HepG2 (cell line): ENCODE results near the gene TSTD2. TPM values are rescaled to one million over a fixed set of nuclear protein-coding genes. Genes with fewer than 3 reads are reported as not detected.

Experiments used
- ATAC-seq: fragments of 200-7000 bp; cut with Tn5 transposase; 3 replicates; pipeline ENCODE4 v1.9.1; 2020; ENCODE audit warnings: mild to moderate bottlenecking, moderate library complexity
- BruUV-seq: library from RNA; stranded (reverse); fragments of 400-500 nt; replicated peaks from 2 replicates; lab custom pipeline; 2021; lab: Mats Ljungman, UMichigan
- CTCF ChIA-PET: fragments of 300-600 bp; formaldehyde crosslinking; extraction: SDS; loops from one replicate; lab custom pipeline; 2021; ENCODE audit warnings: low total read pairs, inconsistent platforms, low intra/inter-chr PET ratio; lab: Yijun Ruan, JAX
- POLR2A ChIA-PET: fragments of 350-600 bp; sonication (Branson Sonifier 250); formaldehyde crosslinking; loops from one replicate; lab custom pipeline; 2020; ENCODE audit warnings: antibody characterized with exemption, inconsistent platforms; lab: Yijun Ruan, JAX
- DNase-seq: peaks from one replicate; pipeline ENCODE4 v3.0.0-alpha.2; 2015; ENCODE audit warnings: low spot score
- FAIRE-seq: peaks from 3 replicates; lab custom pipeline; 2011; peaks lifted over from hg19 to GRCh38; lab: Jason Lieb, UNC
- H2AFZ ChIP-seq: one replicate; pipeline ENCODE4 v1.6.1; 2011; ENCODE audit warnings: low read length, inconsistent platforms
- H3K27ac ChIP-seq: fragments of 300-600 bp; 3 replicates; pipeline ENCODE4 v1.8.0; 2011; ENCODE audit warnings: mixed run types, mild to moderate bottlenecking, mixed read lengths, low read length, inconsistent platforms; ENCODE audit not compliant: insufficient read depth; ENCODE audit errors: extremely low read length
- H3K27me3 ChIP-seq, 2 experiments: fragments of 200-600 bp in 1 of 2; 2 replicates in 1 of 2; 3 replicates in 1 of 2; pipeline versions ENCODE4 v1.6.0 to v1.8.0; 2011; ENCODE audit warnings: low read length in 2 of 2, mild to moderate bottlenecking in 2 of 2, moderate library complexity in 2 of 2, inconsistent platforms in 1 of 2; ENCODE audit not compliant: insufficient read depth in 2 of 2, control insufficient read depth in 1 of 2
- H3K36me3 ChIP-seq, 2 experiments: fragments of 200-600 bp in 1 of 2; replicated peaks in 1 of 2; 2 replicates in 1 of 2; 3 replicates in 1 of 2; pipeline versions ENCODE4 v1.5.1 to v1.8.0; 2011; ENCODE audit warnings: low read length in 2 of 2, inconsistent platforms in 1 of 2; ENCODE audit not compliant: insufficient read depth in 2 of 2, control insufficient read depth in 1 of 2
- H3K4me1 ChIP-seq: 2 replicates; pipeline ENCODE4 v1.5.1; 2012; ENCODE audit warnings: low read length, inconsistent platforms; ENCODE audit not compliant: insufficient read depth
- H3K4me2 ChIP-seq: 2 replicates; pipeline ENCODE4 v1.6.0; 2011; ENCODE audit warnings: low read depth, low read length, inconsistent platforms
- H3K4me3 ChIP-seq, 3 experiments: fragments of 200-600 bp in 1 of 3; sonication (generic), shearing (Covaris generic) in 1 of 3; replicated peaks in 1 of 3; 2 replicates each; pipeline ENCODE4 v1.5.1; 2011 to 2016; ENCODE audit warnings: low read length in 3 of 3, inconsistent platforms in 2 of 3, low read depth in 2 of 3, mild to moderate bottlenecking in 2 of 3, control low read depth in 1 of 3, mixed read lengths in 1 of 3; ENCODE audit not compliant: insufficient read depth in 1 of 3
- H3K79me2 ChIP-seq: one replicate; pipeline ENCODE4 v1.6.1; 2011; ENCODE audit warnings: low read length, inconsistent platforms; ENCODE audit not compliant: insufficient read depth
- H3K9ac ChIP-seq: 2 replicates; pipeline ENCODE4 v1.6.0; 2011; ENCODE audit warnings: mild to moderate bottlenecking, low read depth, low read length, inconsistent platforms; ENCODE audit not compliant: insufficient read depth
- H3K9me3 ChIP-seq: 2 replicates; pipeline ENCODE4 v1.5.1; 2012; ENCODE audit warnings: mild to moderate bottlenecking, low read length
- H4K20me1 ChIP-seq: 2 replicates; pipeline ENCODE4 v1.6.0; 2011; ENCODE audit warnings: inconsistent platforms, mild to moderate bottlenecking, low read length, moderate library complexity; ENCODE audit not compliant: insufficient read depth
- ARNT ChIP-seq: fragments of 450-650 bp; IDR thresholded peaks from 2 replicates; pipeline ENCODE4 v1.6.1; 2017
- MIER2 ChIP-seq: IDR thresholded peaks from 2 replicates; pipeline ENCODE4 v1.6.1; 2016; ENCODE audit warnings: missing biosample characterization, missing genetic modification reagents
- MTF2 ChIP-seq: sonication (generic); formaldehyde crosslinking; IDR thresholded peaks from 2 replicates; pipeline ENCODE4 v1.5.0; 2020; ENCODE audit warnings: missing genetic modification reagents, borderline replicate concordance
- XRCC5 ChIP-seq: fragments of 200-400 bp; formaldehyde crosslinking; optimal IDR thresholded peaks from 2 replicates; pipeline ENCODE3; 2017; ENCODE audit warnings: mild to moderate bottlenecking, low read length
- YY1 ChIP-seq: IDR thresholded peaks from 2 replicates; pipeline ENCODE4 v1.6.1; 2011; ENCODE audit warnings: low read length, low read depth, moderate library complexity, mild to moderate bottlenecking; ENCODE audit not compliant: insufficient read depth, insufficient replicate concordance
- ZBTB43 ChIP-seq: sonication (generic); formaldehyde crosslinking; conservative IDR thresholded peaks from 2 replicates; pipeline ENCODE4 v1.4.0; 2020; ENCODE audit warnings: missing genetic modification reagents
- ZFYVE20 ChIP-seq: sonication (generic); formaldehyde crosslinking; IDR thresholded peaks from 2 replicates; pipeline ENCODE4 v1.8.0; 2023; ENCODE audit warnings: low read depth, mild to moderate bottlenecking, moderate library complexity, missing genetic modification reagents, borderline replicate concordance
- ZNF383 ChIP-seq: sonication (generic); formaldehyde crosslinking; IDR thresholded peaks from 2 replicates; pipeline ENCODE4 v1.4.0; 2020; ENCODE audit warnings: missing genetic modification reagents, mild to moderate bottlenecking, borderline replicate concordance
- ZNF513 ChIP-seq: sonication (generic); formaldehyde crosslinking; conservative IDR thresholded peaks from 2 replicates; pipeline ENCODE4 v1.5.0; 2020; ENCODE audit warnings: missing genetic modification reagents
- ZNF672 ChIP-seq: sonication (generic); formaldehyde crosslinking; IDR thresholded peaks from 2 replicates; pipeline ENCODE4 v1.8.1; 2022; ENCODE audit warnings: missing genetic modification reagents
- ZNF879 ChIP-seq: sonication (generic); formaldehyde crosslinking; IDR thresholded peaks from 2 replicates; pipeline ENCODE4 v1.8.1; 2023; ENCODE audit warnings: missing genetic modification reagents
- ZSCAN31 ChIP-seq: sonication (generic); formaldehyde crosslinking; IDR thresholded peaks from 2 replicates; pipeline ENCODE4 v1.5.0; 2020; ENCODE audit warnings: low read depth, mild to moderate bottlenecking, missing genetic modification reagents
- WGBS: methylation state at CpG from one replicate; pipeline ENCODE4 v1.1.6; 2017; ENCODE audit warnings: low lambda C conversion rate; 5-methylcytosine and 5-hydroxymethylcytosine counted together
- in situ Hi-C: cut with HindIII; loops from 2 replicates; pipeline ENCODE4 v1.10.0; 2017; ENCODE audit warnings: low pct_unique_long_range_greater_than_20kb; ENCODE audit not compliant: extremely low pct_ligation_motif_present
- intact Hi-C: fragments of 100-400 bp; cut with micrococcal nuclease; formaldehyde crosslinking; loops from one replicate; pipeline ENCODE4 v1.10.0; 2022; ENCODE audit not compliant: unreplicated experiment
- polyA plus RNA-seq, 8 experiments: library from polyadenylated mRNA; depleted of rRNA in 3 of 8; stranded (reverse) in 7 of 8; unstranded in 1 of 8; fragments of >200 nt; fragmentation: Illumina TruSeq in 4 of 8; extraction: Trizol in 4 of 8; gene quantifications; 2 replicates each; pipeline versions ENCODE4 v1.2.1 to v1.2.3, GENCODE V29; 2011 to 2016; ENCODE audit warnings: low read depth in 4 of 8, missing spikeins in 1 of 8, mixed read lengths in 1 of 8; ENCODE audit not compliant: insufficient read depth in 1 of 8
- total RNA-seq, 5 experiments: library from RNA; depleted of rRNA; stranded (reverse); fragments of >200 nt; fragmentation: Illumina TruSeq; extraction: Trizol; gene quantifications; 2 replicates each; pipeline ENCODE4 v1.2.3, GENCODE V29; 2016; ENCODE audit warnings: low read depth in 1 of 5

Gene TSTD2
- total and polyA plus RNA-seq, 2 of the 13 experiments (the other 11 are each of a cell fraction or from before 2014, with no cell fraction given), result 16.0 to 23.1 TPM

- TF ChIP-seq ZBTB43 (no peak), XRCC5 (no peak), ARNT (no peak), ZFYVE20 (CRISPR knock-in tag) (no peak), ZSCAN31 (no peak), MIER2 (CRISPR knock-in tag) (no peak), ZNF879 (CRISPR knock-in tag) (no peak), ZNF672 (CRISPR knock-in tag) (no peak), YY1 (no peak), ZNF383 (CRISPR knock-in tag) (no peak), MTF2 (CRISPR knock-in tag) (no peak)
Observed at GRCh38 chr9:97651646-97652045, 18.5 kb upstream of the TSTD2 start (continued).

GRCh38 chr9:97647996-97648395, 14.8 kb upstream of the TSTD2 start:
- CTCF ChIA-PET, result no interaction called here
- Histone ChIP-seq H3K27me3 (no peaks in the 10 kb centered on the region), H3K4me1 (no peaks in the 10 kb centered on the region), H3K36me3 (peaks cover 8 to 78% of the 10 kb centered on the region in 2 experiments), H3K9me3 (no peaks in the 10 kb centered on the region), H3K9ac (no peak overlapping the region), H4K20me1 (no peaks in the 10 kb centered on the region), H3K4me3 (no peak overlapping the region)
- in situ Hi-C loops, result no loop called here
- no peak for ATAC-seq
- no TSS peak for BruUV-seq
- 95% methylated on average over 5 of the region's 5 CpGs for WGBS
- TF ChIP-seq ZNF513, result no peak
- TF ChIP-seq, all 625 proteins: peak for 0
- H2AFZ ChIP-seq, result no peak overlapping the region
- DNase-seq (no peak), FAIRE-seq (no peak)
- intact Hi-C loops, result no loop called here
- POLR2A ChIA-PET, result no interaction called here
- peaks cover 4% of the 10 kb centered on the region for H3K79me2 ChIP-seq
- H3K27ac ChIP-seq, result no peak overlapping the region
- H3K4me2 ChIP-seq, result no peak overlapping the region
